ENCODE data around the gene FDX1. TPM values are rescaled to one million over a fixed set of nuclear protein-coding genes. Genes with fewer than 3 reads are reported as not detected.

The FDX1 gene
- polyA plus RNA-seq, 3 donors = 7.0 to 9.7 (median 8.5) TPM

GRCh38 chr11:110452720-110453119 lies 23.0 kb downstream of the FDX1 start:
- no peak overlapping the region for H3K27ac ChIP-seq (ENCODE audit: low read depth, low read length)
- WGBS, 3 donors = 94 to 100% (median 100%) methylated on average over 2 of the region's 2 CpGs

- H3K27ac ChIP-seq (ENCODE audit: low read depth, low read length) = no peak overlapping the region
- 72 to 85% (median 77%) methylated on average over 5 of the region's 5 CpGs for WGBS, 3 donors
Measured at GRCh38 chr11:110453684-110454354, 24.1 kb downstream of the FDX1 start.

DNA sequence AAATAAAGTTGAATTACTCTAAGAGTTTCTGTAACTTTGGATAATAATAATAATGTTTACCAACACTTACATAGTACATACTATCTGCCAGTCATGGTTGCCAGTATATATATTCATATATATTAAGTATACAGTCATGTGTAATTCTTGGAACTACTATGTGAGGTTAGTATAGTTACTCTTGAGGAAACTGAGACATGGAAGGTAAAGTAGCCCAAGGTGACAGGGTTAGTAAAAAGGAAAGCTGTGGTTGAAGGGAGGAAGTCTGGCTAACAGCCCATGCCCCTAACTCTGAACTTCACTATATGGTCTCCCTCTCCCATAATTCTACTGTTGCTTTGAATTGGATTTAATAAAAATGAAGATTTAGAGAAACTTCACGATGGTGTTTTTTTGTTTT lies 24.9 kb downstream of the FDX1 start:
- H3K27ac ChIP-seq (ENCODE audit: low read depth, low read length) = no peak overlapping the region
- 56 to 92% (median 77%) methylated on average over 1 of the region's 1 CpG for WGBS, 3 donors

- WGBS, 3 donors = 87 to 91% (median 88%) methylated on average over 6 of the region's 6 CpGs
- H3K27ac ChIP-seq (ENCODE audit: low read depth, low read length) = no peak overlapping the region
Measured at GRCh38 chr11:110455718-110456117, 26.0 kb downstream of the FDX1 start.

- WGBS, 3 donors = 41 to 60% (median 42%) methylated on average over 6 of the region's 6 CpGs
- H3K27ac ChIP-seq (ENCODE audit: low read depth, low read length) = no peak overlapping the region
Measured at GRCh38 chr11:110463153-110463552, 33.4 kb downstream of the FDX1 start.

- 89 to 98% (median 95%) methylated on average over 2 of the region's 2 CpGs for WGBS, 3 donors
- H3K27ac ChIP-seq (ENCODE audit: low read depth, low read length) = no peak overlapping the region
Measured at GRCh38 chr11:110465231-110465630, 35.5 kb downstream of the FDX1 start.

GRCh38 chr11:110467556-110467955 lies 37.8 kb downstream of the FDX1 start:
- no peak overlapping the region for H3K27ac ChIP-seq (ENCODE audit: low read depth, low read length)
- WGBS, 3 donors = 96 to 99% (median 99%) methylated on average over 3 of the region's 3 CpGs

GRCh38 chr11:110468121-110468520 lies 38.4 kb downstream of the FDX1 start:
- H3K27ac ChIP-seq (ENCODE audit: low read depth, low read length) = no peak overlapping the region
- WGBS, 3 donors = 93 to 97% (median 96%) methylated on average over 4 of the region's 4 CpGs

DNA sequence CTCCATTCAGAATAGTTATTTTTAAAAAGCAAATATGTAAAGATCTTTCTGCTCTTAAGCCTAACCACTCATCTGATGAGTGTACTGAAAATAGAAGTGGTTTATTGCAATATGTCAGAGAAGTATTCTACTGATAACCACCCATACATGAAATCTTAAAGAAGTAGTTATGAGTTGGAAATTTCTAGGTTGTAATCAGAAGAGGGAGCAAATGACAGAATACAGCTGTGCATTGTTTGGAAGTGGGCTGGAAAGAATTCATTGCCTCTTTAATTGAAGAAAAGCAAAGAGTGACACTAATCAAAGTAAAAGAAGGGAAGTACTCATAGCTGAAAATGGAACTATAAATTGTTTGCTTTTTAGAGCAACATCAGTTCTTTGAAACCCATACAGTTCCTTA lies 39.4 kb downstream of the FDX1 start:
- H3K27ac ChIP-seq (ENCODE audit: low read depth, low read length) = no peak overlapping the region

DNA sequence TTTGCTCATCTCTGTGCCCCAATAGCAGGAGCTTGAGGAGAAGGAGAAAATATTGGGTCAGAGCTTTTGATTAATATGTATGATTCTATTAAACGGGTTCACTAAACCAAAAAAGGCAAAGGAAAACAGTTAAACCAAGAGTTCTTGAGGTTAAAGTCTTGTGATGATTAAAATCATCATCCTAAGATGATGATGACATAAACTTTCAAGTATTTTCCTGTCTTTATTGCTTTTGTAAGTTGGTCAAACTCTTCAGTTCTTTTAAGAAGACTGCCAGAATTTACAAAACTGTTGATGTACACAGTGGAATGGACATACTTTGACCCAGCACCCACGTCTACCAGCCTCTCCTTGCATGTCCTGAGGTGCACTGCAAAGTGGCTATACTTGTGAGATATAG lies 41.0 kb downstream of the FDX1 start:
- 91 to 94% (median 94%) methylated on average over 2 of the region's 2 CpGs for WGBS, 3 donors

GRCh38 chr11:110471371-110471770 lies 41.6 kb downstream of the FDX1 start:
- 76 to 81% (median 80%) methylated on average over 1 of the region's 1 CpG for WGBS, 3 donors

More for the DNA sequence above, 41.0 kb downstream of the FDX1 start:
- H3K27ac ChIP-seq (ENCODE audit: low read depth, low read length) = no peak overlapping the region

GRCh38 chr11:110472858-110473257 lies 43.1 kb downstream of the FDX1 start:
- 96 to 100% (median 97%) methylated on average over 1 of the region's 1 CpG for WGBS, 3 donors

More at GRCh38 chr11:110471371-110471770, 41.6 kb downstream of the FDX1 start:
- H3K27ac ChIP-seq (ENCODE audit: low read depth, low read length) = no peak overlapping the region

DNA sequence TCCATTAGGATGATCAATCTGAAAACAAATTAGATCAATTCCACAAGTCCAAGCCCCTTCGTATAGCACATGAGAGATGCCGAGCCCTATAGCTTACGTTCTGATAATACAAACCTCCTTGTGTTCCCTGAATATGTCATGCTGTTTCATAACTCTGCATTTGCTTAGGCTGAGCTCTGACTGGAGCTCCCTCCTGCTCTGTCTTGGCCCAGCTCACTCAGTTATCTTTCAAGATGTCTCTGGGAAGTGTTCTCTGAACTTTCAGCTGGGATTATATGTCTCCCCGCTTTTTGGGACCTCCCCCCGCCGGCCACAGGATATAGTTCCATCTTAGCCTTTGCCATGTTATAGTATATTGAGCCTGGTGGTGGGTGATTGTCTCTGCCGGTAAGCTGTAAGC lies 44.0 kb downstream of the FDX1 start:
- WGBS, 3 donors = 72 to 80% (median 72%) methylated on average over 7 of the region's 7 CpGs
- H3K27ac ChIP-seq (ENCODE audit: low read depth, low read length) = no peak overlapping the region

More at GRCh38 chr11:110472858-110473257, 43.1 kb downstream of the FDX1 start:
- no peak overlapping the region for H3K27ac ChIP-seq (ENCODE audit: low read depth, low read length)

- WGBS, 3 donors = 92 to 100% (median 92%) methylated on average over 1 of the region's 1 CpG
Measured at GRCh38 chr11:110474578-110474977, 44.8 kb downstream of the FDX1 start.

GRCh38 chr11:110475671-110476070 lies 45.9 kb downstream of the FDX1 start:
- 62 to 86% (median 68%) methylated on average over 1 of the region's 1 CpG for WGBS, 3 donors

More at GRCh38 chr11:110474578-110474977, 44.8 kb downstream of the FDX1 start:
- no peak overlapping the region for H3K27ac ChIP-seq (ENCODE audit: low read depth, low read length)

DNA sequence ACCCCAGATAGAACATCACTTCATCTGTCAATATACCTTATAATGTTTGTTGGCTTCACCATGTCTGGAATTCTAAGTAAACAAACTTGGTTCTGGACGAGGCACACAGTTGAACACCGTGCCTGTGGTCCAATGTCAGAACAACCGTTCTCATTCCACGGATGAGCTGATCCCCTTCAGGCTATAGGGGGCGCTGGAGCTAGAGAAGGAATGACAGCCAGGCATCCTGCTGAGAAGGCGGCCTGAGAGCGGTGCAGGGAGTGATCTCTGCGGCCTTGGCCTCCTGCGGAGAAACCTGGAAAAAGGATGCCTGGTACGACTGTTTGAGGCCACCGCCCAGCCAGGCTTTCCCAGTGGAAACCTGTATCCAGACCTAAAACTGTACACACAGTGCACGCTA lies 48.7 kb downstream of the FDX1 start:
- 52 to 82% (median 80%) methylated on average over 12 of the region's 12 CpGs for WGBS, 3 donors
- H3K27ac ChIP-seq (ENCODE audit: low read depth, low read length) = no peak overlapping the region

More at GRCh38 chr11:110475671-110476070, 45.9 kb downstream of the FDX1 start:
- H3K27ac ChIP-seq (ENCODE audit: low read depth, low read length) = no peak overlapping the region

DNA sequence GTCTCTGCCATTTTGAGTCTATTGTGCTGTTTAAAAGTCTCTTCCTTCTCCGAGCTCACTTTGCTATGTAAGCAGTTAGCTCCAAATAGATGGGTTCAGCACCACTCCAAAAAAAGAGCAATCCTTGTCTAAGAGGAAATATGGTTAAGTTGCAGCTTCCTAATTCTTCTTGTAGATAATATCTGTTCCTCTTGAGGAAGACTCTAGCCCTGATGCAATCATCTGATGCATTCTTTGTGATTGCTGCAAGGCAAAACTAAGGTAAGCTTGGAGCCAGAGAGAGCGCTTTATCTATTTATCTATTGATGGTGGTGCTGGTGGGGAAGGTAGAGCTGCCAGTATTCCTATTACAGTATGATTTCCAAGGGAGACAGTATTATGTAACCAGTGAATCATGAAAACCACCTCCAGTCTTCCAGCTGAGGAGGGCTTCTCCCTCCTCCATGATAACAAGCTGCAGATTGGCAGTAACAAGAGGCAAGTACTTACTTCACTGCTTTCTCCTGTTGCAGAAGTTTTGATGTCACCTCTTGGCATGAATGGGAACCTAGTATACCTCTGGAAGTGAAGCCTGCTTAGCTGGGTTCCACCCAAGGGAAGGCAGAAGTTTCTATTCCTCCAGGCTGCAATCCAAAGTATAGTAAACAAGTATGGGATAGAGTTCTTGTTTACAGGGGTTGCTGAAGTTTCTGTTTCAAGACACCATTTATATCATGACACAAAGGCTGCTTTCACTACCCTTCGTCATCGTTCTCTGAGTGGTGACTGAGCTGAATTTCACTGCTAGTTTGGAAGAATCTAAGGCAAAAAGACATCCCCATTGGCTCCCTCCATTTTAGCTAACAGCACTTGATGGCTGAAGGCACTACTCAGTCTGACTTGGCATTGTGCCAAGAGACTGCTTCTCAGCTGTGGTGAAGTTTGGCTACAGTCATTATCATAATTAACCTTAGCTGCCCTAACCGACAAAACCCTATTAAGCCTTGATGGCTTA lies 49.7 kb downstream of the FDX1 start:
- H3K27ac ChIP-seq (ENCODE audit: low read depth, low read length) = no peak overlapping the region
- 48 to 78% (median 53%) methylated on average over 5 of the region's 5 CpGs for WGBS, 3 donors

- H3K27ac ChIP-seq (ENCODE audit: low read depth, low read length) = no peak overlapping the region
- 90 to 96% (median 91%) methylated on average over 5 of the region's 5 CpGs for WGBS, 3 donors
Measured at GRCh38 chr11:110481523-110481922, 51.8 kb downstream of the FDX1 start.

GRCh38 chr11:110486156-110486555 lies 56.4 kb downstream of the FDX1 start:
- 72 to 82% (median 76%) methylated on average over 4 of the region's 4 CpGs for WGBS, 3 donors
- no peak overlapping the region for H3K27ac ChIP-seq (ENCODE audit: low read depth, low read length)

All from adipose tissue (tissue), 3 donors.